Gastroesophageal sphincter (tissue), 4 donors: Measurements from ENCODE around the gene TMEM221. TPM values are rescaled to one million over a fixed set of nuclear protein-coding genes. Genes with fewer than 3 reads are reported as not detected.

Experiments used
- ATAC-seq: fragments of 150-250 bp; one replicate; pipeline ENCODE4 v1.9.1; 2016; ENCODE audit warnings: mild to moderate bottlenecking, moderate library complexity
- H3K27ac ChIP-seq, 4 donors: fragments of 200-600 bp; sonication (generic) in 3 of 4; 1 replicate in 3 of 4; 2 replicates in 1 of 4; pipeline ENCODE4 v1.5.1; 2016 to 2019
- H3K27me3 ChIP-seq: fragments of 200-600 bp; sonication (generic); one replicate; pipeline ENCODE4 v1.5.1; 2019
- H3K36me3 ChIP-seq, 2 donors: fragments of 200-600 bp; sonication (generic); one replicate each; pipeline ENCODE4 v1.5.1; 2019; ENCODE audit warnings: control low read depth in 1 of 2
- H3K4me1 ChIP-seq, 3 donors: fragments of 200-600 bp; sonication (generic); 1 replicate in 2 of 3; 2 replicates in 1 of 3; pipeline ENCODE4 v1.5.1; 2016 to 2019; ENCODE audit warnings: control low read depth in 2 of 3
- H3K4me3 ChIP-seq, 2 donors: fragments of 200-600 bp; sonication (generic); one replicate each; pipeline ENCODE4 v1.5.1; 2019; ENCODE audit warnings: mild to moderate bottlenecking in 1 of 2, moderate library complexity in 1 of 2
- H3K9me3 ChIP-seq, 3 donors: fragments of 200-600 bp; sonication (generic); one replicate each; pipeline ENCODE4 v1.5.1; 2017 to 2019; ENCODE audit warnings: control low read depth in 2 of 3
- CTCF ChIP-seq, 4 experiments: fragments of 200-600 bp in 2 of 4; fragments of 450-650 bp in 2 of 4; sonication (generic) in 1 of 4; IDR thresholded peaks; one replicate each; pipeline ENCODE4 v1.5.1; 2017 to 2019; ENCODE audit warnings: antibody characterized with exemption in 4 of 4, mild to moderate bottlenecking in 2 of 4, moderate library complexity in 2 of 4
- EP300 ChIP-seq: sonication (generic); formaldehyde crosslinking; IDR thresholded peaks from one replicate; pipeline ENCODE4 v1.6.1; 2017; ENCODE audit warnings: antibody characterized with exemption, mild to moderate bottlenecking
- POLR2A ChIP-seq, 2 donors: fragments of 450-650 bp; IDR thresholded peaks; one replicate each; pipeline ENCODE4 v1.6.1; 2017; ENCODE audit warnings: antibody characterized with exemption in 2 of 2, mild to moderate bottlenecking in 2 of 2, moderate library complexity in 1 of 2
- POLR2AphosphoS5 ChIP-seq: sonication (generic); formaldehyde crosslinking; IDR thresholded peaks from one replicate; pipeline ENCODE4 v1.6.1; 2017; ENCODE audit warnings: antibody characterized with exemption
- WGBS, 2 donors: methylation state at CpG; one replicate each; pipeline ENCODE4 v1.1.5; 2018; ENCODE audit warnings: low coverage in 1 of 2; 5-methylcytosine and 5-hydroxymethylcytosine counted together
- total RNA-seq, 4 donors: library from RNA; depleted of rRNA; stranded (reverse); fragments of >200 nt; gene quantifications; one replicate each; pipeline ENCODE4 v1.1.0, GENCODE V29; 2016

TMEM221 gene
- total RNA-seq, 4 donors from 2014 or later: 0.46 to 1.3 TPM; not detected in 2

DNA sequence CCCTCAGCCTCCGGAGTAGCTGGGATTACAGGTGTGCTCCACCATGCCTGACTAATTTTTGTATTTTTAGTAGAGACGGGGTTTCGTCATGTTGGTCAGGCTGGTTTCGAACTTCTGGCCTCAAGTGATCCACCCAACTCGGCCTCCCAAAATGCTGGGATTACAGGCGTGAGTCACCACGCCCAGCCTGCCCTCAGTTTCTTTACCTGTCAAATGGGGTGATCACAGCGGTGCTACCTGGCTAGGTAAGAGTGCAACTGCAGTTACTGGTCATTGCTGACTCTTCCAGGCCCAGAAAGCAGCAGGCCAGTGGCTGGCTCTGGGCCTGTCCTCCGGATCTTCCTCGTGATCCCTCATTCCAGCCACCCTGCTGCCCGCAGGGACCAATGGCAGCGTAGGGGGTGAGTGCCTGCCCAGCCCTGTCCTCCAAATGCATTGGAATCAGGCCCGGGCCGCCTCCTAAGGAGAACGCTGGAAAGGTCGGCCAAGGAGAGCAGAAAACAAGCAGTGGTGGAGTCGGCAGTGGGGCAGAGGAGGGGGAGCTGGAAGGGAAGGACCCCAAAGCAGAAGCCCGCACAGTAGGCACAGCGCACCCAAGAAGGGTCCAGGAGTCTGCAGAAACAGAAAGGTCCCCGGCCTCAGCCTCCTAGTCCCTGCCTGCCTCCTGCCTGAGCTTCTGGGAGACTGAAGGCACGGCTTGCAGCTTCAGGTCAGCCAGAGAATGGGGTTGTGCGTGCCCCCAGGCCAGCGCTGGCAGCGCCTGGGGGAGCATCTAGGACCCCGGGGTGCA is 20.0 kb upstream of the TMEM221 start:
- peak overlapping the region; percentile 76 to 89 for H3K4me3 ChIP-seq
- peaks cover 0 to 62% (median 18%) of the 10 kb centered on the region in 3 donors for H3K4me1 ChIP-seq
- H3K27ac ChIP-seq: peak overlapping the region; percentile 59 to 92 (median 90)
- WGBS, 2 donors: 41 to 100% methylated on average over 1 to 16 of the region's 25 CpGs
- no peaks in the 10 kb centered on the region for H3K27me3 ChIP-seq
- TF ChIP-seq POLR2A (IDR thresholded peaks at IDR 0.05) (no peak), EP300 (no peak), POLR2AphosphoS5 (peak; percentile 49), CTCF (IDR thresholded peaks at IDR 0.05) (peak in 1 of 4 experiments; percentile 8)
- H3K36me3 ChIP-seq: no peaks in the 10 kb centered on the region
- no peak for ATAC-seq
- no peaks in the 10 kb centered on the region for H3K9me3 ChIP-seq

- Histone ChIP-seq H3K27me3 (peaks cover 6% of the 10 kb centered on the region), H3K4me3 (no peak overlapping the region), H3K27ac (peak overlapping the region in 3 of 4 donors; percentile 88 to 92 (median 91)), H3K9me3 (no peaks in the 10 kb centered on the region), H3K36me3 (no peaks in the 10 kb centered on the region), H3K4me1 (peaks cover 0 to 56% (median 18%) of the 10 kb centered on the region in 3 donors)
- WGBS, 2 donors: 78 to 80% methylated on average over 5 to 7 of the region's 12 CpGs
- TF ChIP-seq POLR2A (IDR thresholded peaks at IDR 0.05) (no peak), EP300 (no peak), POLR2AphosphoS5 (no peak), CTCF (IDR thresholded peaks at IDR 0.05) (no peak)
- ATAC-seq: no peak
These were observed 19.2 kb upstream of the TMEM221 start for GRCh38 chr19:17467471-17468301.

DNA sequence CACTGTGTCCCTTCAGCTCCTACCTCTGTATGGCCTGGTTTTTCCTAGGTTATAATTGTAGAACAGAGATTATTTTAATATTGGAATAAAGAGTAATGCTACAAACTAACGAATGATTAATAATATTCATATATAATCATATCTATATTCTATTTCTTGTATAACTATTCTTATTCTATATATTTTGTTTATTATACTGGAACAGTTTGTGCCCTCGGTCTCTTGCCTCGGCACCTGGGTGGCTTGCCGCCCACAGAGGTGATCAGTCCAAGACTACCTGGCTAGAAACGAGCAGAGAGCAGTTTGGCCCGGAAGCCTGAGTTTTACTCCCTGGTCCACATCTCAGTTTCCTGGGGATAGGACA is 18.0 kb upstream of the TMEM221 start:
- Histone ChIP-seq H3K36me3 (no peaks in the 10 kb centered on the region), H3K4me3 (no peak overlapping the region), H3K27me3 (peaks cover 18% of the 10 kb centered on the region), H3K4me1 (peaks cover 0 to 44% (median 17%) of the 10 kb centered on the region in 3 donors), H3K9me3 (no peaks in the 10 kb centered on the region), H3K27ac (no peak overlapping the region)
- 6 to 31% methylated on average over 3 to 6 of the region's 6 CpGs for WGBS, 2 donors
- no peak for ATAC-seq
- TF ChIP-seq POLR2AphosphoS5: no peak
- TF ChIP-seq EP300: no peak
- no peak for TF ChIP-seq CTCF (IDR thresholded peaks at IDR 0.05)
- TF ChIP-seq POLR2A (IDR thresholded peaks at IDR 0.05): no peak

GRCh38 chr19:17460372-17461230 is 12.1 kb upstream of the TMEM221 start, which contains the start of gene NXNL1:
Gene NXNL1 (minus strand): TSS chr19:17460926. CDS start chr19:17460869, 57 bp downstream.
- 64 to 77% methylated on average over 4 to 6 of the region's 26 CpGs for WGBS, 2 donors

More at GRCh38 chr19:17460372-17461230, 12.1 kb upstream of the TMEM221 start, which contains the start of gene NXNL1:
- Histone ChIP-seq H3K27me3 (peaks cover 74% of the 10 kb centered on the region), H3K4me1 (peaks cover 0 to 4% (median 0%) of the 10 kb centered on the region in 3 donors), H3K4me3 (no peak within 1 kb of the TSS), H3K27ac (no peak within 1 kb of the TSS), H3K9me3 (no peaks in the 10 kb centered on the region), H3K36me3 (no peaks in the 10 kb centered on the region)
- TF ChIP-seq POLR2A (IDR thresholded peaks at IDR 0.05) (no peak), EP300 (no peak), POLR2AphosphoS5 (no peak), CTCF (IDR thresholded peaks at IDR 0.05) (no peak)
- no peak for ATAC-seq
